ENCODE data around the gene ZFYVE28. TPM values are rescaled to one million over a fixed set of nuclear protein-coding genes. Genes with fewer than 3 reads are reported as not detected.

ZFYVE28 gene
- total and polyA plus RNA-seq, 11 donors: 2.6 to 11.9 (median 5.5) TPM

DNA sequence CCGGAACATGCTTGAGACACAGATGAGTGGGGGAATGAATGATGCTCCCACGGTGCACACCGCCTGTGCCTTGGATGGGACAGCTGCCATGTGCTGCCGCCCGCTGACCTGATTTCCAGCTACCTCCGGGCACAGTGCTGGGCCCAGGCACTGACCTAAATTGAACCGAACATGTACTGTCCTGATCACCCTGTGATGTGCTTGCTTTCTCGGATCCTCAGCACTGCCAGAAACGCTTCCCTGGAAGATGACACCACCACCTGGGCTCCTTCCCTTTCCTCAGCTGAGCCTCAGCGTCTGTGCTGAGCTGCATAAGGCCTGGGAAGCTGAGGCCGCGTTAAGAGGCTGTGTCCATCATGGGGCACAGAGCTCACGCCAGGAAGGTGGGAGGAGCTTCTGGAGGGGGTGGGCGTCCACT lies 117.2 kb downstream of the ZFYVE28 start:
- H3K36me3 ChIP-seq: peaks cover 0 to 2% (median 0%) of the 10 kb centered on the region in 9 donors
- H3K27ac ChIP-seq: no peak overlapping the region
- WGBS, 4 donors: 87 to 90% (median 89%) methylated on average over 10 to 14 of the region's 14 CpGs
- H3K4me1 ChIP-seq: peaks cover 0 to 8% (median 0%) of the 10 kb centered on the region in 12 donors
- no peaks in the 10 kb centered on the region for H3K27me3 ChIP-seq
- DNase-seq: peak in 1 of 5 donors; percentile 63
- intact Hi-C loops (cut with DNase I): no loop called here
- no peak for ATAC-seq
- TF ChIP-seq, protein P1, sequence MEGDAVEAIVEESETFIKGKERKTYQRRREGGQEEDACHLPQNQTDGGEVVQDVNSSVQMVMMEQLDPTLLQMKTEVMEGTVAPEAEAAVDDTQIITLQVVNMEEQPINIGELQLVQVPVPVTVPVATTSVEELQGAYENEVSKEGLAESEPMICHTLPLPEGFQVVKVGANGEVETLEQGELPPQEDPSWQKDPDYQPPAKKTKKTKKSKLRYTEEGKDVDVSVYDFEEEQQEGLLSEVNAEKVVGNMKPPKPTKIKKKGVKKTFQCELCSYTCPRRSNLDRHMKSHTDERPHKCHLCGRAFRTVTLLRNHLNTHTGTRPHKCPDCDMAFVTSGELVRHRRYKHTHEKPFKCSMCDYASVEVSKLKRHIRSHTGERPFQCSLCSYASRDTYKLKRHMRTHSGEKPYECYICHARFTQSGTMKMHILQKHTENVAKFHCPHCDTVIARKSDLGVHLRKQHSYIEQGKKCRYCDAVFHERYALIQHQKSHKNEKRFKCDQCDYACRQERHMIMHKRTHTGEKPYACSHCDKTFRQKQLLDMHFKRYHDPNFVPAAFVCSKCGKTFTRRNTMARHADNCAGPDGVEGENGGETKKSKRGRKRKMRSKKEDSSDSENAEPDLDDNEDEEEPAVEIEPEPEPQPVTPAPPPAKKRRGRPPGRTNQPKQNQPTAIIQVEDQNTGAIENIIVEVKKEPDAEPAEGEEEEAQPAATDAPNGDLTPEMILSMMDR (IDR thresholded peaks at IDR 0.05): no peak
- no peak for TF ChIP-seq POLR2A (IDR thresholded peaks at IDR 0.05)
- peaks cover 0 to 7% (median 0%) of the 10 kb centered on the region in 12 donors for H3K9me3 ChIP-seq
- H3K4me3 ChIP-seq: no peak overlapping the region

DNA sequence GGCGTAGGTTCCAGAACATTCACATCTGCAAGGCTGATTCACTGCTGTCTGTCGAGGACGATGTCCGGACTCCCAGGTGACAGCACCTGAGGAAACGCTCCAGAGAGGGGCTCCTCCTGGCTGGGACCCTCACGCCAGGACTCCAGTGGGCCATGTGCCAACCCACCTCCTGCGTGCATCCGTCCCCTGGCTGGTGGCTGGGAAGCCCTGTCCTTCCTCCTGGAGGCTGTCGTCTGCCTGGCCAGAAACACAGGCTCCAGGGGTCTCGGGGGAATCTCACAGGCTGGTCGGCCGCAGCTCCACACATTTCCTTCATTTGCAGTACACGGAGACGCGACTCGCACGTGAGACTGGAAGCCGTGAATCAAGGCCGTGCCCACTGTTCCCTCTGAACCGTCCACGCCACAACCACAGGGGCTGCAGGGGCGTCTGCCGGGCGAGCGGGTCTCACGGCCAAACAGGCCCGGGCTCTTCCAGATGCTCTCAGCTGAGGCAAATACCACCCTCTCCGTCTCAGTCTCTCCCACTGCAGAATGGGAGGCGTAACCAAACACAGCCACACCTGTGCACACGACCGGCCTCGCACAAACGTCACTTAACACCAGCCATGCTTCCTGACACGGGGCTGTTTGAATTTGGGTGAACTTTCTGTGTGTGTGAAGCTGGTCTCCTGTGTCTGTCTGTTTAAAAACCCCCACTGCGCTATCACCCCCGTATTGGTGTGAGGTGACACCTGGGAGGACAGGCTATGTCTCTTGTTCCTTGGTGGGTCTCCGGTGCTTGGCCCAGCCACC lies 117.8 kb downstream of the ZFYVE28 start:
- Histone ChIP-seq H3K4me1 (peaks cover 0 to 12% (median 0%) of the 10 kb centered on the region in 12 donors), H3K27me3 (no peaks in the 10 kb centered on the region), H3K4me3 (no peak overlapping the region), H3K9me3 (peaks cover 0 to 7% (median 0%) of the 10 kb centered on the region in 12 donors), H3K27ac (no peak overlapping the region), H3K36me3 (peaks cover 0 to 2% (median 0%) of the 10 kb centered on the region in 9 donors)
- 78 to 92% (median 88%) methylated on average over 28 to 37 of the region's 37 CpGs for WGBS, 4 donors
- ATAC-seq (no peak), DNase-seq (peak in 1 of 5 donors; percentile 14)
- TF ChIP-seq POLR2A (IDR thresholded peaks at IDR 0.05): no peak
- TF ChIP-seq, protein P1 (IDR thresholded peaks at IDR 0.05): no peak
- intact Hi-C loops (cut with DNase I): no loop called here

DNA sequence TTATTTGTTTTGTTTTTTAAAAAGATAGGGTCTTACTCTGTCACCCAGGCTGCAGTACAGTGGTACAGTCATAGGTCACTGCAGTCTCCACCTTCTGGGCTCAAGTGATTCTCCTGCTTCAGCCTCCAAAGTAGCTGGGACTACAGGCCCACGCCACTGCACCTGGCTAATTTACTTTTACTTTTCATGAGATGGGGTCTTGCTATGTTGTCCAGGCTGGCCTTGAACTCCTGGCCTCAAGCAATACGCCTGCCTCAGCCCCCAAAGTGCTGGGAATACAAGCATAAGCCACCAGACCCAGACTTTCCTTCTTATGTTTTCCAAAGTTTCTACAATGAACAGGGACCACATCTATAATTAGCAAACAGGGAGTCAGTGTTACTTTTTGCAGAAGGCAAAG lies 118.7 kb downstream of the ZFYVE28 start:
- no peak for TF ChIP-seq POLR2A (IDR thresholded peaks at IDR 0.05)
- TF ChIP-seq, protein P1 (IDR thresholded peaks at IDR 0.05): no peak
- 96 to 100% (median 98%) methylated on average over 2 of the region's 2 CpGs for WGBS, 4 donors
- intact Hi-C loops (cut with DNase I): no loop called here
- H3K9me3 ChIP-seq: peaks cover 0 to 7% (median 0%) of the 10 kb centered on the region in 12 donors
- H3K4me3 ChIP-seq: no peak overlapping the region
- no peak for DNase-seq
- peaks cover 0 to under 1% (median 0%) of the 10 kb centered on the region in 9 donors for H3K36me3 ChIP-seq
- H3K27me3 ChIP-seq: no peaks in the 10 kb centered on the region
- peaks cover 0 to 12% (median 0%) of the 10 kb centered on the region in 12 donors for H3K4me1 ChIP-seq
- ATAC-seq: no peak
- H3K27ac ChIP-seq: no peak overlapping the region

DNA sequence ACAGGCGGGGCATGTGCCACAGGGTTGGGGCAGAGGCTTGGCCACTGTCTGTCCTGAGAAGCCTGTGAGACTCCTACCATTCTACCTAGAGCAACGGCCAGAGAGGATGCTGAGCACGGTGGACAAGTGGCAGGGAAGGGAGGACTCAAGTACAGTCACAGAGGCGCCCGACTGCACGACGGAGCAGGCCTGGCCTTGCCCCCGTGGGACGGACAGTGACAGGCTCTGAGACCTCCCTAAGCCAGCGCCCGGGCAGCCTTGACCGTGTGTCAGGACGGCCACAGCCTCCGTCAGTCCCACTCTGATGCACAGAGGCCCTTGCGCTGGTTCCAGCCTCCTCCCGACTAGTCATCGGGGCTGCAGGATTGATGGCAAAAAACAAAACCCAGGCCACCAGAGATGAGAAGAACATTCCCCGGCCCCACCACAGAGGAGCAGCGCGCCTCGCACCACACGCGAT lies 119.9 kb downstream of the ZFYVE28 start:
- intact Hi-C loops (cut with DNase I): no loop called here
- no peaks in the 10 kb centered on the region for H3K27me3 ChIP-seq
- no peak for ATAC-seq

More for the DNA sequence above, 119.9 kb downstream of the ZFYVE28 start:
- Histone ChIP-seq H3K36me3 (no peaks in the 10 kb centered on the region), H3K27ac (no peak overlapping the region), H3K9me3 (peaks cover 0 to 12% (median 0%) of the 10 kb centered on the region in 12 donors), H3K4me3 (no peak overlapping the region), H3K4me1 (peaks cover 0 to 12% (median 0%) of the 10 kb centered on the region in 12 donors)
- TF ChIP-seq, protein P1 (IDR thresholded peaks at IDR 0.05): no peak
- no peak for TF ChIP-seq POLR2A (IDR thresholded peaks at IDR 0.05)
- peak in 2 of 5 donors; percentile 24 to 47 for DNase-seq
- WGBS, 4 donors: 84 to 90% (median 88%) methylated on average over 14 to 23 of the region's 23 CpGs
